Stomach (tissue), 4 donors: ENCODE measurements around the gene EIF5AL1.

Source experiments
- CTCF ChIP-seq, 7 experiments: fragments of 450-650 bp in 4 of 7; fragments of 200-600 bp in 3 of 7; sonication (generic) in 3 of 7; IDR thresholded peaks; one replicate each; pipeline ENCODE4 v1.5.1; 2016 to 2019; ENCODE audit warnings: antibody characterized with exemption in 7 of 7, control low read depth in 2 of 7, mild to moderate bottlenecking in 1 of 7
- EP300 ChIP-seq: sonication (generic); formaldehyde crosslinking; IDR thresholded peaks from one replicate; pipeline ENCODE4 v1.6.1; 2017; ENCODE audit warnings: antibody characterized with exemption
- POLR2A ChIP-seq, 4 donors: fragments of 450-650 bp; IDR thresholded peaks; one replicate each; pipeline ENCODE4 v1.6.1; 2016; ENCODE audit warnings: antibody characterized with exemption in 4 of 4, control low read depth in 2 of 4, mild to moderate bottlenecking in 1 of 4, moderate library complexity in 1 of 4

- TF ChIP-seq POLR2A (IDR thresholded peaks at IDR 0.05) (no peak), CTCF (IDR thresholded peaks at IDR 0.05) (no peak), EP300 (no peak)
Observed at GRCh38 chr10:79547973-79548372, 35.6 kb downstream of the EIF5AL1 start.
